Urothelium cell line (cell line): ENCODE measurements around the gene LRRC1.

Experiments used
- DNase-seq: peaks from one replicate; pipeline ENCODE4 v3.0.0; 2011; ENCODE audit warnings: low spot score, mixed read lengths
- FAIRE-seq: peaks from 2 replicates; lab custom pipeline; 2011; peaks lifted over from hg19 to GRCh38; lab: Jason Lieb, UNC

The LRRC1 gene

GRCh38 chr6:53951383-53951782 is 156.6 kb downstream of the LRRC1 start:
- peak; percentile 46 for FAIRE-seq
- DNase-seq = no peak

- peak; percentile 83 for DNase-seq
These were observed 161.4 kb downstream of the LRRC1 start for GRCh38 chr6:53956068-53956711.

GRCh38 chr6:53956804-53957203 is 162.0 kb downstream of the LRRC1 start:
- DNase-seq (no peak), FAIRE-seq (no peak)

More at GRCh38 chr6:53956068-53956711, 161.4 kb downstream of the LRRC1 start:
- FAIRE-seq = peak; percentile 46

GRCh38 chr6:53959717-53960116 is 164.9 kb downstream of the LRRC1 start:
- no peak for FAIRE-seq
- DNase-seq = peak; percentile 26

GRCh38 chr6:53960311-53960710 is 165.5 kb downstream of the LRRC1 start:
- FAIRE-seq = peak; percentile 65
- peak; percentile 53 for DNase-seq

- FAIRE-seq = peak; percentile 72
These were observed 167.0 kb downstream of the LRRC1 start for GRCh38 chr6:53961679-53962370.

GRCh38 chr6:53962646-53963045 is 167.8 kb downstream of the LRRC1 start:
- no peak for FAIRE-seq

More at GRCh38 chr6:53961679-53962370, 167.0 kb downstream of the LRRC1 start:
- DNase-seq = peak; percentile 71

GRCh38 chr6:53967415-53967814 is 172.6 kb downstream of the LRRC1 start:
- no peak for FAIRE-seq
- DNase-seq = no peak

More at GRCh38 chr6:53962646-53963045, 167.8 kb downstream of the LRRC1 start:
- DNase-seq = no peak
